Mesothelial cell of epicardium (in vitro differentiated cells): Measurements from ENCODE around the gene GRAMD1A. TPM values are rescaled to one million over a fixed set of nuclear protein-coding genes. Genes with fewer than 3 reads are reported as not detected.
A peak's percentile ranks its signal among the peaks of the same experiment; 100 is the strongest.
"Not testable (repeated sequence)": the region's sequence is repeated elsewhere in the genome, so short reads cannot be mapped to it uniquely, and the experiment has no call there.

ENCODE experiments used
- DNase-seq, 2 experiments: peaks; one replicate each; pipeline ENCODE4 v3.0.0; 2021; ENCODE audit warnings: low spot score in 2 of 2; ENCODE audit not compliant: unreplicated experiment in 2 of 2
- H3K27ac Mint-ChIP-seq: 2 replicates; pipeline ENCODE4 v1.8.0; 2021; ENCODE audit warnings: mixed read lengths
- H3K27me3 Mint-ChIP-seq: 2 replicates; pipeline ENCODE4 v1.8.0; 2021; ENCODE audit warnings: low read depth, mixed read lengths
- H3K36me3 Mint-ChIP-seq: 2 replicates; pipeline ENCODE4 v1.8.0; 2021; ENCODE audit warnings: mixed read lengths
- H3K4me1 Mint-ChIP-seq: 2 replicates; pipeline ENCODE4 v1.8.0; 2021; ENCODE audit warnings: mixed read lengths
- H3K4me3 Mint-ChIP-seq: 2 replicates; pipeline ENCODE4 v1.8.0; 2021; ENCODE audit warnings: mild to moderate bottlenecking, moderate library complexity, mixed read lengths
- H3K9me3 Mint-ChIP-seq: 2 replicates; pipeline ENCODE4 v1.8.0; 2021; ENCODE audit warnings: mixed read lengths
- CTCF ChIP-seq: fragments of 200-600 bp; sonication (generic); IDR thresholded peaks from one replicate; pipeline ENCODE4 v1.5.0; 2021; ENCODE audit warnings: antibody characterized with exemption; ENCODE audit not compliant: unreplicated experiment
- total RNA-seq: library from RNA; stranded (reverse); gene quantifications from 3 replicates; pipeline ENCODE4 v1.2.1, GENCODE V29; 2021

The GRAMD1A gene
- total RNA-seq, 1 donor from 2014 or later, result 129 TPM

GRCh38 chr19:34964598-34964997, 35.5 kb upstream of the GRAMD1A start:
- no peak for DNase-seq
- Mint-ChIP-seq H3K36me3 (peaks cover 24% of the 10 kb centered on the region), H3K9me3 (peaks cover 24% of the 10 kb centered on the region), H3K4me1 (peaks cover 17% of the 10 kb centered on the region), H3K27ac (no peak overlapping the region), H3K27me3 (peaks cover 4% of the 10 kb centered on the region), H3K4me3 (peak overlapping the region; percentile 83)
- TF ChIP-seq CTCF, result no peak

GRCh38 chr19:34965505-34965904, 34.6 kb upstream of the GRAMD1A start:
- peaks cover 17% of the 10 kb centered on the region for H3K4me1 Mint-ChIP-seq
- peaks cover 15% of the 10 kb centered on the region for H3K36me3 Mint-ChIP-seq
- not testable (repeated sequence) for H3K27me3 Mint-ChIP-seq, DNase-seq, H3K27ac Mint-ChIP-seq
- peak overlapping the region; percentile 30 for H3K4me3 Mint-ChIP-seq
- peaks cover 16% of the 10 kb centered on the region for H3K9me3 Mint-ChIP-seq

GRCh38 chr19:34967551-34967950, 32.6 kb upstream of the GRAMD1A start:
- Mint-ChIP-seq H3K4me3 (no peak overlapping the region), H3K9me3 (peaks cover 6% of the 10 kb centered on the region), H3K36me3 (no peaks in the 10 kb centered on the region), H3K4me1 (peaks cover 9% of the 10 kb centered on the region), H3K27ac (no peak overlapping the region), H3K27me3 (peaks cover 4% of the 10 kb centered on the region)
- DNase-seq, result no peak
- no peak for TF ChIP-seq CTCF

GRCh38 chr19:34969721-34970120, 30.4 kb upstream of the GRAMD1A start:
- H3K4me3 Mint-ChIP-seq, result no peak overlapping the region
- H3K9me3 Mint-ChIP-seq, result peaks cover 6% of the 10 kb centered on the region
- no peak for DNase-seq
- H3K36me3 Mint-ChIP-seq, result no peaks in the 10 kb centered on the region
- peaks cover 2% of the 10 kb centered on the region for H3K4me1 Mint-ChIP-seq
- H3K27me3 Mint-ChIP-seq, result peaks cover 4% of the 10 kb centered on the region
- H3K27ac Mint-ChIP-seq, result no peak overlapping the region
- TF ChIP-seq CTCF, result no peak

GRCh38 chr19:34970185-34970780, 29.8 kb upstream of the GRAMD1A start:
- H3K27ac Mint-ChIP-seq, DNase-seq, H3K36me3 Mint-ChIP-seq, H3K4me3 Mint-ChIP-seq, H3K4me1 Mint-ChIP-seq, H3K27me3 Mint-ChIP-seq, H3K9me3 Mint-ChIP-seq: not testable (repeated sequence)

GRCh38 chr19:34972163-34972705, 27.9 kb upstream of the GRAMD1A start:
- Mint-ChIP-seq H3K4me1 (peaks cover 2% of the 10 kb centered on the region), H3K27ac (no peak overlapping the region), H3K4me3 (no peak overlapping the region), H3K36me3 (no peaks in the 10 kb centered on the region), H3K27me3 (peaks cover 4% of the 10 kb centered on the region), H3K9me3 (peaks cover 7% of the 10 kb centered on the region)
- TF ChIP-seq CTCF, result no peak
- no peak for DNase-seq

- peaks cover 2% of the 10 kb centered on the region for H3K4me1 Mint-ChIP-seq
- H3K9me3 Mint-ChIP-seq, result peaks cover 7% of the 10 kb centered on the region
- H3K27ac Mint-ChIP-seq, result no peak overlapping the region
- no peak for DNase-seq
- H3K4me3 Mint-ChIP-seq, result no peak overlapping the region
- no peaks in the 10 kb centered on the region for H3K36me3 Mint-ChIP-seq
- TF ChIP-seq CTCF, result no peak
- peaks cover 6% of the 10 kb centered on the region for H3K27me3 Mint-ChIP-seq
Observed at GRCh38 chr19:34974646-34975045, 25.5 kb upstream of the GRAMD1A start.
